ENCODE results near the gene CD74.
A peak's percentile ranks its signal among the peaks of the same experiment; 100 is the strongest.

Gene CD74

GRCh38 chr5:150356575-150357294 lies 56.0 kb downstream of the CD74 start:
- no peak for TF ChIP-seq CTCF (IDR thresholded peaks at IDR 0.05; ENCODE audit: low read depth, low read length)
- Histone ChIP-seq H3K9me3 (ENCODE audit: severe bottlenecking) (no peaks in the 10 kb centered on the region), H3K27me3 (ENCODE audit: insufficient read depth, low read depth, severe bottlenecking) (no peaks in the 10 kb centered on the region), H3K27ac (peak overlapping the region; percentile 81), H3K36me3 (peaks cover 39% of the 10 kb centered on the region), H3K4me3 (ENCODE audit: low read depth, low read length) (peak overlapping the region; percentile 30)
- no peak for DNase-seq

GRCh38 chr5:150355791-150356190 lies 56.9 kb downstream of the CD74 start:
- Histone ChIP-seq H3K9me3 (ENCODE audit: severe bottlenecking) (no peaks in the 10 kb centered on the region), H3K4me3 (ENCODE audit: low read depth, low read length) (no peak overlapping the region), H3K36me3 (peaks cover 30% of the 10 kb centered on the region), H3K27ac (no peak overlapping the region), H3K27me3 (ENCODE audit: insufficient read depth, low read depth, severe bottlenecking) (no peaks in the 10 kb centered on the region)
- TF ChIP-seq CTCF (IDR thresholded peaks at IDR 0.05; ENCODE audit: low read depth, low read length), result no peak
- no peak for DNase-seq

GRCh38 chr5:150353032-150353675 lies 59.6 kb downstream of the CD74 start:
- no peak for DNase-seq
- no peak for TF ChIP-seq CTCF (IDR thresholded peaks at IDR 0.05; ENCODE audit: low read depth, low read length)
- H3K27me3 ChIP-seq (ENCODE audit: insufficient read depth, low read depth, severe bottlenecking), result no peaks in the 10 kb centered on the region

GRCh38 chr5:150352244-150353031 lies 60.3 kb downstream of the CD74 start:
- no peak for DNase-seq
- Histone ChIP-seq H3K9me3 (ENCODE audit: severe bottlenecking) (no peaks in the 10 kb centered on the region), H3K27ac (no peak overlapping the region), H3K4me3 (ENCODE audit: low read depth, low read length) (no peak overlapping the region), H3K27me3 (ENCODE audit: insufficient read depth, low read depth, severe bottlenecking) (no peaks in the 10 kb centered on the region), H3K36me3 (no peaks in the 10 kb centered on the region)
- TF ChIP-seq CTCF (IDR thresholded peaks at IDR 0.05; ENCODE audit: low read depth, low read length), result no peak

More at GRCh38 chr5:150353032-150353675, 59.6 kb downstream of the CD74 start:
- peaks cover 6% of the 10 kb centered on the region for H3K36me3 ChIP-seq
- no peak overlapping the region for H3K4me3 ChIP-seq (ENCODE audit: low read depth, low read length)
- H3K27ac ChIP-seq, result no peak overlapping the region
- no peaks in the 10 kb centered on the region for H3K9me3 ChIP-seq (ENCODE audit: severe bottlenecking)

Data from WERI-Rb-1 (cell line).